Measurements from ENCODE around the gene DYNLT3. TPM values are rescaled to one million over a fixed set of nuclear protein-coding genes. Genes with fewer than 3 reads are reported as not detected.

Gene DYNLT3, protein sequence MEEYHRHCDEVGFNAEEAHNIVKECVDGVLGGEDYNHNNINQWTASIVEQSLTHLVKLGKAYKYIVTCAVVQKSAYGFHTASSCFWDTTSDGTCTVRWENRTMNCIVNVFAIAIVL
- 32.3 and 35.9 TPM in 2 replicates for total RNA-seq

DNA sequence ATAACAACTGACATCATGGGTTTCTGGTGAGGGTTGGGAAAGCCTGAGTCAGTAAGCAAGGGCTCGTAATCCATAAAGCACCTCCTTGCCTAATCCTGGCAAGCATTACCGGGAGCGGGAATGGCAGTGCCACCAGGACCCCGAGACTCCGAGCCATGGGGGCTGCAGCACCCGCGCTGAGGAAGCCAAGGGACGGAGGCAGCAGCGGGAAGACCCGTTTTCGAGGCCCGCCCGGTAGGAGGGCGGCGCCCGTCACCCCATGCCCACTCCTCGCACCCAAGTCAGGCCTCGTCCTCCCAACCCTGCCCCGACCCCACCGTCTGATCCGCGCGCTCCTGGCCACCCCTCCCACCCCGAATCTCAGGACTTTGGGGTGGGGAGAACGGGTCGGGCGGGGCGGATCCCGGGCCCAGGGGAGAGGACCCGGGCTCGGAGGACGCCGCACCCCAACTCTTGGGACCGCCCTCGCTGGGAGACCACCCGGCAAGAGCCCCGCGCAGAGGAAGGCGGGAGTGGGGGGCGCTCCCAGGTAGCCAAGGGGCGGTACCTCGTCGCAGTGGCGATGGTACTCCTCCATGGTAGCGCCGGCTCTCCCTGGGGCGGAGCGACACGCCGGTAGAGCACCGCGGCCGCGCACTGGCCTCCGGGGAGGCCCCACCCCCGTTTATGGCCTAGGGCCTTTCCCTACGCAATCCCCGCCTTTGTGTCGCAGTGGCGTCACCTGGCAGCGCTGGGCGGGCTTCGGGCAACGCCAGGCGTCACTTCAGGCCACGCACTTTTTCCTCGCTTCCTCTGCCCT is at the start of gene DYNLT3:
Gene DYNLT3 (minus strand): TSS at position 638 of the 799 bp plus-strand sequence. CDS start 61 bp downstream, at position 577.

Other genes starting within 250 kb of the DYNLT3 start
- gene XK, start 161.8 kb downstream of the DYNLT3 start, total RNA-seq, result 0.16 and 0.65 TPM in 2 replicates
- not detected in 2 replicates for gene CYBB, start 67.5 kb downstream of the DYNLT3 start, total RNA-seq
- 0.65 and 1.4 TPM in 2 replicates for gene SYTL5, start 159.0 kb upstream of the DYNLT3 start, total RNA-seq